Measurements from ENCODE around the gene CHEK2. TPM values are rescaled to one million over a fixed set of nuclear protein-coding genes. Genes with fewer than 3 reads are reported as not detected.
"Not testable (repeated sequence)": the region's sequence is repeated elsewhere in the genome, so short reads cannot be mapped to it uniquely, and the experiment has no call there.

CHEK2 gene
- total and polyA plus RNA-seq, 2 of the 4 experiments (the other 2 are of a cell fraction), result 9.9 to 16.1 TPM

GRCh38 chr22:28754512-28754911 lies 12.9 kb upstream of the CHEK2 start:
- H3K14ac ChIP-seq (replicated peaks; ENCODE audit: low read depth, low read length); DNase-seq; H3K56ac ChIP-seq (ENCODE audit: extremely low read depth, insufficient read depth, low read length); in situ Hi-C loops (cut with MboI; ENCODE audit: low sequenced_read_pairs); H4K5ac ChIP-seq (ENCODE audit: low read depth, low read length); CTCF ChIA-PET; H2AK5ac ChIP-seq (ENCODE audit: low read depth, low read length); H3K23ac ChIP-seq (ENCODE audit: low read depth, low read length); H3K27ac ChIP-seq (ENCODE audit: insufficient read depth, low read length); H3K4ac ChIP-seq (ENCODE audit: low read depth, low read length); H3K36me3 ChIP-seq (ENCODE audit: control insufficient read depth, insufficient read depth, low read length); intact Hi-C loops (cut with micrococcal nuclease); H3K9ac ChIP-seq (ENCODE audit: low read depth, low read length); H2AFZ ChIP-seq (replicated peaks; ENCODE audit: low read length, poor library complexity); H3K27me3 ChIP-seq (ENCODE audit: control insufficient read depth, insufficient read depth, low read length); H3K4me3 ChIP-seq (ENCODE audit: insufficient read depth, low read depth, low read length); H3K4me2 ChIP-seq (ENCODE audit: low read depth, low read length); dilution Hi-C loops (cut with HindIII; ENCODE audit: low sequenced_read_pairs, unreplicated experiment); BruUV-seq (replicated peaks); ATAC-seq (ENCODE audit: low read depth); H4K20me1 ChIP-seq (ENCODE audit: insufficient read depth, low read length); H3K9me3 ChIP-seq (ENCODE audit: control insufficient read depth, insufficient read depth, low read length); H2AK9ac ChIP-seq (replicated peaks; ENCODE audit: low read depth, low read length, poor library complexity); POLR2A ChIA-PET (ENCODE audit: unreplicated experiment); H3K79me1 ChIP-seq (ENCODE audit: low read depth in 1 of 2, low read length in 2 of 2); H2BK5ac ChIP-seq (ENCODE audit: low read depth, low read length, poor library complexity, severe bottlenecking); H2BK20ac ChIP-seq (ENCODE audit: low read depth, low read length); H4K91ac ChIP-seq (ENCODE audit: insufficient read depth, low read depth, low read length); H2BK120ac ChIP-seq (ENCODE audit: low read depth, low read length); H3K18ac ChIP-seq (ENCODE audit: low read depth, low read length); H4K8ac ChIP-seq (ENCODE audit: low read depth in 2 of 2, low read length in 2 of 2); H3K4me1 ChIP-seq (ENCODE audit: control insufficient read depth, insufficient read depth, low read length); H2BK15ac ChIP-seq (ENCODE audit: low read depth, low read length): not testable (repeated sequence)
- H3K9me1 ChIP-seq (ENCODE audit: insufficient read depth, low read length), result peaks cover 10% of the 10 kb centered on the region
- no CpG with 5 or more reads among the region's 3 CpGs for WGBS, 2 experiments (ENCODE audit: extremely low coverage in 2 of 2, insufficient read length in 1 of 2)
